HepG2 (cell line): ENCODE data around the gene TBC1D21. TPM values are rescaled to one million over a fixed set of nuclear protein-coding genes. Genes with fewer than 3 reads are reported as not detected.

Experiments used
- ARNTL ChIP-seq: sonication (generic); formaldehyde crosslinking; IDR thresholded peaks from 2 replicates; pipeline ENCODE4 v1.4.0; 2020; ENCODE audit warnings: mild to moderate bottlenecking, missing genetic modification reagents
- NFIC ChIP-seq: IDR thresholded peaks from 2 replicates; pipeline ENCODE4 v1.6.1; 2012; ENCODE audit warnings: mild to moderate bottlenecking, low read length, inconsistent platforms
- NFKB2 ChIP-seq: sonication (generic); formaldehyde crosslinking; IDR thresholded peaks from 2 replicates; pipeline ENCODE4 v1.4.0; 2020; ENCODE audit warnings: missing genetic modification reagents, borderline replicate concordance
- NFRKB ChIP-seq: fragments of 450-650 bp; IDR thresholded peaks from 2 replicates; pipeline ENCODE4 v1.6.1; 2017
- NR2F6 ChIP-seq, 2 experiments: IDR thresholded peaks; 2 replicates each; pipeline ENCODE4 v1.6.1; 2016; ENCODE audit warnings: antibody characterized with exemption in 1 of 2, mild to moderate bottlenecking in 1 of 2
- PHF20 ChIP-seq: sonication (generic); formaldehyde crosslinking; IDR thresholded peaks from 2 replicates; pipeline ENCODE4 v1.5.0; 2020; ENCODE audit warnings: mild to moderate bottlenecking, missing genetic modification reagents
- RAD21 ChIP-seq: fragments of 450-650 bp; formaldehyde crosslinking; IDR thresholded peaks from 2 replicates; pipeline ENCODE4 v1.5.0; 2020; ENCODE audit warnings: mild to moderate bottlenecking
- REPIN1 ChIP-seq: sonication (generic); formaldehyde crosslinking; IDR thresholded peaks from 2 replicates; pipeline ENCODE4 v1.8.0; 2022; ENCODE audit warnings: missing genetic modification reagents, low read depth, mild to moderate bottlenecking, borderline replicate concordance
- SRSF4 ChIP-seq: fragments of 200-400 bp; formaldehyde crosslinking; IDR thresholded peaks from one replicate; pipeline ENCODE4 v1.6.1; 2018; ENCODE audit warnings: mild to moderate bottlenecking, low read depth, low read length, moderate library complexity; ENCODE audit not compliant: poor library complexity, severe bottlenecking
- STAG1 ChIP-seq: sonication (generic); formaldehyde crosslinking; IDR thresholded peaks from 2 replicates; pipeline ENCODE4 v1.4.0; 2020; ENCODE audit warnings: missing genetic modification reagents
- ZEB1 ChIP-seq: IDR thresholded peaks from 2 replicates; pipeline ENCODE4 v1.6.1; 2012; ENCODE audit warnings: mild to moderate bottlenecking, low read depth, inconsistent platforms; ENCODE audit not compliant: insufficient replicate concordance
- ZFX ChIP-seq: sonication (generic); formaldehyde crosslinking; IDR thresholded peaks from 2 replicates; pipeline ENCODE4 v1.4.0; 2020; ENCODE audit warnings: mild to moderate bottlenecking, low read depth, missing genetic modification reagents, moderate library complexity
- ZNF430 ChIP-seq: sonication (generic); formaldehyde crosslinking; IDR thresholded peaks from 2 replicates; pipeline ENCODE4 v1.9.0; 2021; ENCODE audit warnings: mild to moderate bottlenecking, missing genetic modification reagents
- ZNF501 ChIP-seq: sonication (generic); formaldehyde crosslinking; IDR thresholded peaks from 2 replicates; pipeline ENCODE4 v1.5.1; 2020; ENCODE audit warnings: mild to moderate bottlenecking, moderate library complexity, missing genetic modification reagents
- ZNF547 ChIP-seq: sonication (generic); formaldehyde crosslinking; IDR thresholded peaks from 2 replicates; pipeline ENCODE4 v1.5.1; 2020; ENCODE audit warnings: mild to moderate bottlenecking, missing genetic modification reagents
- ZNF709 ChIP-seq: sonication (generic); formaldehyde crosslinking; IDR thresholded peaks from 2 replicates; pipeline ENCODE4 v1.5.0; 2020; ENCODE audit warnings: mild to moderate bottlenecking, missing genetic modification reagents
- polyA plus RNA-seq, 8 experiments: library from polyadenylated mRNA; depleted of rRNA in 3 of 8; stranded (reverse) in 7 of 8; unstranded in 1 of 8; fragments of >200 nt; fragmentation: Illumina TruSeq in 4 of 8; extraction: Trizol in 4 of 8; gene quantifications; 2 replicates each; pipeline versions ENCODE4 v1.2.1 to v1.2.3, GENCODE V29; 2011 to 2016; ENCODE audit warnings: low read depth in 4 of 8, missing spikeins in 1 of 8, mixed read lengths in 1 of 8; ENCODE audit not compliant: insufficient read depth in 1 of 8
- total RNA-seq, 5 experiments: library from RNA; depleted of rRNA; stranded (reverse); fragments of >200 nt; fragmentation: Illumina TruSeq; extraction: Trizol; gene quantifications; 2 replicates each; pipeline ENCODE4 v1.2.3, GENCODE V29; 2016; ENCODE audit warnings: low read depth in 1 of 5
- TF ChIP-seq, protein P1 (sequence below): IDR thresholded peaks from 2 replicates; pipeline ENCODE4 v1.6.1; 2016; ENCODE audit warnings: control low read depth
- TF ChIP-seq, protein P2 (sequence below): sonication (generic); formaldehyde crosslinking; IDR thresholded peaks from 2 replicates; pipeline ENCODE4 v1.5.1; 2020; ENCODE audit warnings: mild to moderate bottlenecking, moderate library complexity, missing genetic modification reagents
- TF ChIP-seq, protein P3 (sequence below): sonication (generic); formaldehyde crosslinking; IDR thresholded peaks from 2 replicates; pipeline ENCODE4 v1.4.0; 2020; ENCODE audit warnings: mild to moderate bottlenecking, missing genetic modification reagents
- TF ChIP-seq, protein P4 (sequence below): sonication (generic); formaldehyde crosslinking; IDR thresholded peaks from 2 replicates; pipeline ENCODE4 v1.8.0; 2022; ENCODE audit warnings: mild to moderate bottlenecking, missing genetic modification reagents; ENCODE audit not compliant: insufficient replicate concordance

The TBC1D21 gene
- total and polyA plus RNA-seq, 2 of the 13 experiments (the other 11 are each of a cell fraction or from before 2014, with no cell fraction given) = not detected

DNA sequence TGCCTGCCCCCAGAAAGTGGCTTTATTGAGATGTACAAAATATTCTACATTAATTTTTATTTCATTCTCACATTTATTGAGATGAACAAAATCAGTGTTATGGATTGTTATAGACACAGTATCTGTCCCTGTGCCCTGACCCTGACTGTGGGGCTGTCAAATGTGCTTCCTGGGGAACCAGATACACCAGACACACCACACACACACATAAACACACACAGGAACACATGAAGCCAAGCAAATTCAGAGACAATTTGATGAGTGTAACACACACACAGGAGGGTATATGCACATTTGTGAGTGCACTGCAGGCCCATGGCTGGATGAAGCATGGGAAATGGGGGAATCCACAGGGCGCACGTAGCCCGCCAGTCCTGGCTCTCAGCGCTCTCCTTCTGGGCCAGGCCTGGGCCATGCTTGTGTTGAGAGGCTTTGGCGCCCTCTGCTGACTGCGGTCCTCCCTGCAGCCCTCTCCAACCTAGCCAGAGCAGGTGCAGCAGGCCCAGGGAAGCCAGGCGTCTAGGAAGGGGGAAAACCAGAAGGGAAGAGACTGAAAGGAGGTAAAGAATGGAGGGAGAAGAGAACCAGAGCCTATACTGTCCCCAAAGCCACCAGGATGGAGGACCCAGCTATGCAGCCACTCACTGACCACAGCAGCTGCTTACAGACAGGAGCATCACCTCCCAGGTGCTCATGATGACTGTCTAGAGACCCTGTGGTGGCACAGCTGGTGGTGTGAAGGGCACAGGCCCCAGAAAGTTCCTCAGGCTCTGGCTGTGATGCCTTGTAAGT lies 34.9 kb downstream of the TBC1D21 start (continued):
- TF ChIP-seq, protein P1, sequence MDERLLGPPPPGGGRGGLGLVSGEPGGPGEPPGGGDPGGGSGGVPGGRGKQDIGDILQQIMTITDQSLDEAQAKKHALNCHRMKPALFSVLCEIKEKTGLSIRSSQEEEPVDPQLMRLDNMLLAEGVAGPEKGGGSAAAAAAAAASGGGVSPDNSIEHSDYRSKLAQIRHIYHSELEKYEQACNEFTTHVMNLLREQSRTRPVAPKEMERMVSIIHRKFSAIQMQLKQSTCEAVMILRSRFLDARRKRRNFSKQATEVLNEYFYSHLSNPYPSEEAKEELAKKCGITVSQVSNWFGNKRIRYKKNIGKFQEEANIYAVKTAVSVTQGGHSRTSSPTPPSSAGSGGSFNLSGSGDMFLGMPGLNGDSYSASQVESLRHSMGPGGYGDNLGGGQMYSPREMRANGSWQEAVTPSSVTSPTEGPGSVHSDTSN (CRISPR knock-in tag) = no peak
- TF ChIP-seq SRSF4 (no peak), PHF20 (CRISPR knock-in tag) (no peak), ZNF501 (CRISPR knock-in tag) (peak; percentile 33; the same call in 1 of the 2 replicates), ARNTL (CRISPR knock-in tag) (no peak), ZNF709 (CRISPR knock-in tag) (no peak), ZEB1 (no peak), ZFX (CRISPR knock-in tag) (peak; percentile 65), ZNF430 (CRISPR knock-in tag) (no peak), NFIC (no peak), STAG1 (CRISPR knock-in tag) (peak; percentile 88), RAD21 (peak; percentile 79), NFRKB (no peak), NFKB2 (CRISPR knock-in tag) (peak; percentile 26; the same call in 1 of the 2 replicates), REPIN1 (0 out of 2 replicates have a peak, but pooled peaks have one; percentile 34), NR2F6 (IDR thresholded peaks at IDR 0.05) (no peak), NR2F6 (CRISPR knock-in tag; IDR thresholded peaks at IDR 0.05) (peak; percentile 9; the same call in 1 of the 2 replicates), ZNF547 (CRISPR knock-in tag) (no peak)
- TF ChIP-seq, protein P2, sequence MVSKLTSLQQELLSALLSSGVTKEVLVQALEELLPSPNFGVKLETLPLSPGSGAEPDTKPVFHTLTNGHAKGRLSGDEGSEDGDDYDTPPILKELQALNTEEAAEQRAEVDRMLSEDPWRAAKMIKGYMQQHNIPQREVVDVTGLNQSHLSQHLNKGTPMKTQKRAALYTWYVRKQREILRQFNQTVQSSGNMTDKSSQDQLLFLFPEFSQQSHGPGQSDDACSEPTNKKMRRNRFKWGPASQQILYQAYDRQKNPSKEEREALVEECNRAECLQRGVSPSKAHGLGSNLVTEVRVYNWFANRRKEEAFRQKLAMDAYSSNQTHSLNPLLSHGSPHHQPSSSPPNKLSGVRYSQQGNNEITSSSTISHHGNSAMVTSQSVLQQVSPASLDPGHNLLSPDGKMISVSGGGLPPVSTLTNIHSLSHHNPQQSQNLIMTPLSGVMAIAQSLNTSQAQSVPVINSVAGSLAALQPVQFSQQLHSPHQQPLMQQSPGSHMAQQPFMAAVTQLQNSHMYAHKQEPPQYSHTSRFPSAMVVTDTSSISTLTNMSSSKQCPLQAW (CRISPR knock-in tag) = peak; percentile 21; the same call in 1 of the 2 replicates
- TF ChIP-seq, protein P3, sequence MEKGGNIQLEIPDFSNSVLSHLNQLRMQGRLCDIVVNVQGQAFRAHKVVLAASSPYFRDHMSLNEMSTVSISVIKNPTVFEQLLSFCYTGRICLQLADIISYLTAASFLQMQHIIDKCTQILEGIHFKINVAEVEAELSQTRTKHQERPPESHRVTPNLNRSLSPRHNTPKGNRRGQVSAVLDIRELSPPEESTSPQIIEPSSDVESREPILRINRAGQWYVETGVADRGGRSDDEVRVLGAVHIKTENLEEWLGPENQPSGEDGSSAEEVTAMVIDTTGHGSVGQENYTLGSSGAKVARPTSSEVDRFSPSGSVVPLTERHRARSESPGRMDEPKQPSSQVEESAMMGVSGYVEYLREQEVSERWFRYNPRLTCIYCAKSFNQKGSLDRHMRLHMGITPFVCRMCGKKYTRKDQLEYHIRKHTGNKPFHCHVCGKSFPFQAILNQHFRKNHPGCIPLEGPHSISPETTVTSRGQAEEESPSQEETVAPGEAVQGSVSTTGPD (CRISPR knock-in tag) = no peak
- TF ChIP-seq, protein P4, sequence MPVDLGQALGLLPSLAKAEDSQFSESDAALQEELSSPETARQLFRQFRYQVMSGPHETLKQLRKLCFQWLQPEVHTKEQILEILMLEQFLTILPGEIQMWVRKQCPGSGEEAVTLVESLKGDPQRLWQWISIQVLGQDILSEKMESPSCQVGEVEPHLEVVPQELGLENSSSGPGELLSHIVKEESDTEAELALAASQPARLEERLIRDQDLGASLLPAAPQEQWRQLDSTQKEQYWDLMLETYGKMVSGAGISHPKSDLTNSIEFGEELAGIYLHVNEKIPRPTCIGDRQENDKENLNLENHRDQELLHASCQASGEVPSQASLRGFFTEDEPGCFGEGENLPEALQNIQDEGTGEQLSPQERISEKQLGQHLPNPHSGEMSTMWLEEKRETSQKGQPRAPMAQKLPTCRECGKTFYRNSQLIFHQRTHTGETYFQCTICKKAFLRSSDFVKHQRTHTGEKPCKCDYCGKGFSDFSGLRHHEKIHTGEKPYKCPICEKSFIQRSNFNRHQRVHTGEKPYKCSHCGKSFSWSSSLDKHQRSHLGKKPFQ (CRISPR knock-in tag) = no peak
